ENCODE measurements around the gene SBNO2. TPM values are rescaled to one million over a fixed set of nuclear protein-coding genes. Genes with fewer than 3 reads are reported as not detected.
A peak's percentile ranks its signal among the peaks of the same experiment; 100 is the strongest.

SBNO2 gene
- total and polyA plus RNA-seq, 2 of the 4 experiments (the other 2 are of a cell fraction), result 13.4 to 40.5 TPM

- TF ChIP-seq NFE2L2 (IDR thresholded peaks at IDR 0.05; ENCODE audit: low read depth, low read length), result no peak
These were observed 102.9 kb downstream of the SBNO2 start (continued) for GRCh38 chr19:1070931-1071791.

- H4K8ac ChIP-seq (ENCODE audit: low read depth in 2 of 2, low read length in 2 of 2), result no peak overlapping the region
- no peak overlapping the region for H3K14ac ChIP-seq (replicated peaks; ENCODE audit: low read depth, low read length)
- no peak overlapping the region for H3K4me2 ChIP-seq (ENCODE audit: low read depth, low read length)
- no peak overlapping the region for H2BK20ac ChIP-seq (ENCODE audit: low read depth, low read length)
- no peaks in the 10 kb centered on the region for H3K36me3 ChIP-seq (ENCODE audit: control insufficient read depth, insufficient read depth, low read length)
- H4K5ac ChIP-seq (ENCODE audit: low read depth, low read length), result no peak overlapping the region
- H3K4me3 ChIP-seq (ENCODE audit: insufficient read depth, low read depth, low read length), result no peak overlapping the region
- no TSS peak for BruUV-seq (replicated peaks)
- no peak overlapping the region for H3K27ac ChIP-seq (ENCODE audit: insufficient read depth, low read length)
- ChIA-PET POLR2A (ENCODE audit: unreplicated experiment) (no interaction called here), CTCF (interaction anchor here (0.6 kb wide), 1 partner anchor 123 kb away, joined by 4 read pairs; no protein-coding TSS in a partner anchor)
- no peak overlapping the region for H3K4ac ChIP-seq (ENCODE audit: low read depth, low read length)
- peaks cover under 1% of the 10 kb centered on the region; the same call in 1 of the 2 replicates for H4K20me1 ChIP-seq (ENCODE audit: insufficient read depth, low read length)
- peaks cover 3% of the 10 kb centered on the region; the same call in 1 of the 2 replicates for H3K4me1 ChIP-seq (ENCODE audit: control insufficient read depth, insufficient read depth, low read length)
- H2BK120ac ChIP-seq (ENCODE audit: low read depth, low read length), result no peak overlapping the region
- dilution Hi-C loops (cut with HindIII; ENCODE audit: low sequenced_read_pairs, unreplicated experiment), result no loop called here
- H2AFZ ChIP-seq (replicated peaks; ENCODE audit: low read length, poor library complexity), result peak overlapping the region; percentile 70
- in situ Hi-C loops (cut with MboI; ENCODE audit: low sequenced_read_pairs), result no loop called here
- peak overlapping the region; percentile 76 for H2AK9ac ChIP-seq (replicated peaks; ENCODE audit: low read depth, low read length, poor library complexity)
- no peak for ATAC-seq (ENCODE audit: low read depth)
- H3K9me1 ChIP-seq (ENCODE audit: insufficient read depth, low read length), result no peaks in the 10 kb centered on the region
- H3K18ac ChIP-seq (ENCODE audit: low read depth, low read length), result no peak overlapping the region
- no peak overlapping the region for H3K9ac ChIP-seq (ENCODE audit: low read depth, low read length)
- no peaks in the 10 kb centered on the region for H3K9me3 ChIP-seq (ENCODE audit: control insufficient read depth, insufficient read depth, low read length)
- no peak overlapping the region for H2BK15ac ChIP-seq (ENCODE audit: low read depth, low read length)
- H3K23ac ChIP-seq (ENCODE audit: low read depth, low read length), result no peak overlapping the region
- peaks cover 45% of the 10 kb centered on the region for H3K27me3 ChIP-seq (ENCODE audit: control insufficient read depth, insufficient read depth, low read length)
- H4K91ac ChIP-seq (ENCODE audit: insufficient read depth, low read depth, low read length), result no peak overlapping the region
- WGBS, 2 experiments (ENCODE audit: extremely low coverage in 2 of 2, insufficient read length in 1 of 2), result 19% methylated on average over 9 of the region's 21 CpGs; no CpG with 5 or more reads in 1 of the 2 experiments
- no peak overlapping the region for H3K56ac ChIP-seq (ENCODE audit: extremely low read depth, insufficient read depth, low read length)
- H2AK5ac ChIP-seq (ENCODE audit: low read depth, low read length), result no peak overlapping the region
- no peak overlapping the region for H2BK5ac ChIP-seq (ENCODE audit: low read depth, low read length, poor library complexity, severe bottlenecking)
- intact Hi-C loops (cut with micrococcal nuclease), result no loop called here
- TF ChIP-seq MXI1 (IDR thresholded peaks at IDR 0.05; ENCODE audit: borderline replicate concordance, low read depth, low read length), result no peak
- peak; percentile 23; the same call in 1 of the 2 replicates for TF ChIP-seq CTCF (conservative IDR thresholded peaks at IDR 0.05; ENCODE audit: low read depth, low read length)
- DNase-seq, result no peak
- no peaks in the 10 kb centered on the region for H3K79me1 ChIP-seq (ENCODE audit: low read depth in 1 of 2, low read length in 2 of 2)
These were observed 103.5 kb downstream of the SBNO2 start for GRCh38 chr19:1070576-1070930.

All from IMR-90 (cell line).